GM19324 (cell line): ENCODE data around the gene NFKBIZ.

Source experiments
- ATAC-seq: cut with Tn5 transposase; IDR thresholded peaks from one replicate; pipeline ENCODE4 v1.9.1; 2021; ENCODE audit warnings: mild to moderate bottlenecking, moderate library complexity; ENCODE audit not compliant: unreplicated experiment, low FRiP score

The NFKBIZ gene

GRCh38 chr3:101825904-101826445, 23.3 kb upstream of the NFKBIZ start:
- ATAC-seq: no peak

- peak; percentile 91 for ATAC-seq
Observed at GRCh38 chr3:101827211-101828174, 21.8 kb upstream of the NFKBIZ start.

- no peak for ATAC-seq
Observed at GRCh38 chr3:101828276-101828675, 21.0 kb upstream of the NFKBIZ start.

GRCh38 chr3:101828691-101829436, 20.4 kb upstream of the NFKBIZ start:
- ATAC-seq: peak; percentile 34

GRCh38 chr3:101829437-101829830, 19.9 kb upstream of the NFKBIZ start:
- no peak for ATAC-seq

GRCh38 chr3:101829874-101830273, 19.4 kb upstream of the NFKBIZ start:
- ATAC-seq: no peak

GRCh38 chr3:101833446-101833974, 15.8 kb upstream of the NFKBIZ start:
- no peak for ATAC-seq

GRCh38 chr3:101835676-101836075, 13.6 kb upstream of the NFKBIZ start:
- no peak for ATAC-seq

- no peak for ATAC-seq
Observed at GRCh38 chr3:101836160-101836559, 13.2 kb upstream of the NFKBIZ start.

- ATAC-seq: no peak
Observed at GRCh38 chr3:101836652-101837598, 12.4 kb upstream of the NFKBIZ start.

GRCh38 chr3:101838691-101839090, 10.6 kb upstream of the NFKBIZ start:
- no peak for ATAC-seq

GRCh38 chr3:101840066-101840465, 9.2 kb upstream of the NFKBIZ start:
- ATAC-seq: no peak

GRCh38 chr3:101842245-101842934, 6.9 kb upstream of the NFKBIZ start:
- ATAC-seq: no peak

- no peak for ATAC-seq
Observed at GRCh38 chr3:101842935-101843330, 6.4 kb upstream of the NFKBIZ start.

- ATAC-seq: no peak
Observed at GRCh38 chr3:101845425-101845824, 3.9 kb upstream of the NFKBIZ start.

GRCh38 chr3:101846709-101847108, 2.6 kb upstream of the NFKBIZ start:
- ATAC-seq: no peak

- no peak for ATAC-seq
Observed at GRCh38 chr3:101847328-101847727, 2.0 kb upstream of the NFKBIZ start.

- no peak for ATAC-seq
Observed at GRCh38 chr3:101848326-101848725, 988 bp upstream of the NFKBIZ start.

- ATAC-seq: peak; percentile 49
Observed at GRCh38 chr3:101849714-101850245, 466 bp downstream of the NFKBIZ start.
